Endometrium (tissue), 2 donors: ENCODE measurements around the gene CCM2L.

ENCODE experiments used
- FAIRE-seq: peaks from 2 replicates; lab custom pipeline; 2012; peaks lifted over from hg19 to GRCh38; lab: Jason Lieb, UNC
- donor health status: control.
- donor health status: control.

CCM2L gene

DNA sequence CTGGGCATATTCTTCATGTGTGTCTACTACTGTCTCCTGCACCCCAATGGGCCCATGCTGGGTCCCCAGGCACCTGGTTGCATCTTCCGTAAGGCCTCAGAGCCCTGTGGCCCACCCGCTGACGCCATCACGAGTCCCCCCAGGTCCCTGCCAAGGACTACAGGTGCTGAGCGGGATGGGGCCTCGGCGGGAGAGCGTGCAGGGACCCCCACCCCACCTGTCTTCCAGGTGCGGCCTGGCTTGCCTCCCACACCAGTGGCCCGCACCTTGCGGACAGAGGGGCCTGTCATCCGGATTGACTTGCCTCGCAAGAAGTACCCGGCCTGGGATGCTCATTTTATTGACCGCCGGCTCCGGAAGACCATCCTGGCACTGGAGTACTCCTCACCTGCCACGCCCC is 13.2 kb upstream of the CCM2L start:
- no peak for FAIRE-seq

GRCh38 chr20:31998246-31998645 is 12.0 kb upstream of the CCM2L start:
- no peak for FAIRE-seq

DNA sequence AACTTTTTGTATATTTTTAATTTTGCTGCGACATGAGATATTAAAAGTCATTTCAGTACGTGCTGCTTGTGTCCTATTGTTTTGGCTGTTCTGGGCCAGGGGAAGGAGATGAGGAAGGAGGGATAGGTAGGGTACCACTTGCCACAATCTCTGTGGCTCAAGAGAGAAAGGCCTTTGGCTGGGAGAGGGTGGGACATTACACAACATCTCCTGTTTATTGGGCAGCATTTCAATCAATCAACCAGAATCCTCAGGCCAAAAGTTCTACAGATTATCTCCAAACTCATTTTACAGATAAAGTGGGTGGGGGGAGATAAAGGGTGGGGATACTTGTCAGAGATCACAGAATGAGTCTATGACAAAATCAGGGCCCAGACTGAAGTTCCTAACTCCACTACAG is 6.9 kb upstream of the CCM2L start:
- FAIRE-seq = no peak

DNA sequence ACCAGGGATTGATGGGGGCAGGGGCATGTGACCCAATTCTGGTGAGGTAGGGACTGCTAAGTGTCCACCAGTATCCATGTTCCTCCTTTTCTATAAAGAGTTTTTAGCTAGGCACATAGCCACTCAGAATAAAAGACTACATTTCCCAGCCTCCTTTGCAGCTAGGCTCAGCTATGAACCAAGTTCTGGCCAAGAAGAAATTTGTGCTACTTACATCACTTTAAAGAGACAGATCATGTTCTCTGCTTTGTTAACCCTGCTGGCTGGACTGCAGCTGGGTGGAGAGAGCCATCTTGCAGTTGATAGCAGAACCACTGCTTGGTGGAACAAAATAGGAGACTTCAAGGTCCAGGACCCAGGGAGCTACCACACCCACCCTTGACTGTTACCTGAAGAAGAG is 5.3 kb upstream of the CCM2L start:
- no peak for FAIRE-seq

- FAIRE-seq = no peak
These were observed 4.2 kb upstream of the CCM2L start for GRCh38 chr20:32006053-32006452.

DNA sequence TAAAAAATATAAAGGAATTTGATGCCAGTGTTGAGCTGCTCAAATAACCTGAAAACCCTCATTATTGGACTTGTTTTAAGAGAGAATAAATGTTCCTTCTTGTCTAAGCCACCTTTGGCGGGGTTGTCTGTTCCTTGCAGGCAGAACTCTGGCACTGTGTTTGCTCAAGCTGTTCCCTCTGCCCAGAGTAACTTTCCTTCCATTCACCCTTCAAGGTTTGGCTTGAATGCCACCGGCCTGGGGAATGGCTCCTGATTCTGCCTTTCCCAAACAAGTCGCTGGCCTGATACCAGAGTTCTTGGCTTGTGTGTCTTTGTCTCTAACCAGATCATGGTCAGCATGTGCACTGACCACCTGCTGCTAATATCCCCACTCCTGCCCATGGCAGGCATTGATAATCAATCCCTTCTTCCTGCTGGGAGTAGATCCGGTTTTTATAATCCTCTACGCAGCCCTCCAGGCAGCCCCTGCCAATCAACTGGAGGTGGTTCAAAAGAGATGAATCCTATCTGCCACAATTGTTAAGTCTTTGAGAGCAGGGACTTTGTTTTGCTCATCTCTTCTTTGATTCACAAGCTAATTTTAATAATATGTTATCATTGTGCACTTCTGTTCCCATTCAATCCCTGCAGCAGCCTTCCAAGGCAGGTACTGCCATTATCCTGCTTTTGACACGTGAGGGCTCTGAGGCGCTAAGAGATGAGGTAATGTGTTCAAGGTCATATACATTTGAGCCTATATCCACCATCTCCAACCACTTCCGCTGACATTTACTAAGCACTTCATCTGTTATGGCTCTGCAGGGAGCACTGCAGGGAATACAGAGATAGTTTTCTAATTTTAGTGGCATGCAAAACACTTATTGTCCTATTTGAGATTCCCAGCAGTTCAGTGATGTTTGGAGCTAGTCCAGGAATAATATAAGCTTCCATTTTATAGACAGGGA is 3.1 kb upstream of the CCM2L start:
- no peak for FAIRE-seq

- no peak for FAIRE-seq
These were observed 2.2 kb upstream of the CCM2L start for GRCh38 chr20:32007787-32008616.

GRCh38 chr20:32009564-32009963 is 674 bp upstream of the CCM2L start:
- FAIRE-seq = no peak

GRCh38 chr20:32010666-32011065 is 428 bp downstream of the CCM2L start:
- FAIRE-seq = no peak

DNA sequence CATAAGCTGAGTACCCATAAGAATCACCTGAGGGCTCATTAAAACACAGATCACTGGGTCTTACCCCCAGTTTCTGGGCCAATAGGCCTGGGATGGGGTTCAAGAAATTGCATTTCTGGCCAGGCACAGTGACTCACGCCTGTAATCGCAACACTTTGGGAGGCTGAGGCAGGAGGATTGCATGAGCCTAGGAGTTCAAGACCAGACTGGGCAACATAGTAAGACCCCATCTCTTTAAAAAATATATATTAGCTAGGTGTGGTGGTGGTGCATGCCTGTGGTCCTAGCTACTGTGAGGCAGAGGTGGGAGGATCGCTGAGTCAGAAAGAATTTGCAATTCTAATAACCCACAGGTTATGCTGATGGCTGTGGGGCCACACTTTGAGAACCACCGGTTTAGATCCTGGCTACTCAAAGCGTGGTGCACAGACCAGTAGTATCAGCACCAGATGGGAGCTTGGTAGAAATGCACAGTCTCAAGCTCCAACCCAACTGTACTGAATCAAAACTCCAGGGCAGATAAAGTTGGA is 2.0 kb downstream of the CCM2L start:
- no peak for FAIRE-seq

- no peak for FAIRE-seq
These were observed 3.1 kb downstream of the CCM2L start for GRCh38 chr20:32013326-32013725.

GRCh38 chr20:32017711-32018251 is 7.5 kb downstream of the CCM2L start:
- FAIRE-seq = no peak

DNA sequence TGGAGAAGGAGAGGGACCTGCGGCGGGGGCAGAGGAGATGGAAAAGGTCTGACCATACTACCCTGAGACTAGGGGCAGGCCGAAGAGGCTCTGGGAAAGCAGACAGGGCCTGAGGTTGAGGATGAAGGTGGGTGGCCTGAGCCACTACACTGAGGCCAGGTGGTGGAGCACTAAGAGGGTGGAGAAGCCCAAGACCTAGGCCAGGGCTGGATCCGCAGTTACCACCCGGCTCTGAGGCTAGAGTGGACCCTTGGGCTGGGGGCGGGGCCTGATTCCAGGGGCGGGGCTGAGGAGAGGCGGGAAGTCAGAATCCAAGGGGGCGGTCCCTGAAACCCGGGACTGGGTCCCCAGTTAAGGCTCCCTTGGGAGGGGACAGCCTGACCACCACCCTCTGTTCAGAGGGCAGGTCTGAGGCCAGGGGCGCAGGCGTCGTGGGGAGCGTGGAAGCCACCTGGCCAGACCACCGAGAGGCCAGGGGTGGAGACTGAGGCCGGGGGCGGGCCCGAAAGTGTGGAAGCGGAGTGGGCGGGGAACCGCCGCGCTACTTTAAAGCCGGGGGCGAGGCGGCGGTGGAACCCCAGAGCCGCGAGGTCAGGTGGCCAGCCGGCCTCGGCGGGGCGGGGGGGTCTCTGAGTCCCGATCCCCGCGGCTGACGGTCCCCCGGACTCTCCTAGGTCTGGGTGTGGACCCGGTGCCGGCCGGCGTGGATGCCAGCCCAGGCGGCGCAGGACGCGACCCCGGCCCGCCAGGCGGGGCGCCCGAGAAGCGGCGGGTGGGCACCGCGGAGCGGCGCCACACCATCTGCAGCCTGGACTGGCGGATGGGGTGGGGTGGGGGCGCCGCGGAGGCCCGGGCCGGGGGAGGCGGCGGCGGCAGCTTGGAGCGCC is 8.3 kb downstream of the CCM2L start:
- no peak for FAIRE-seq

GRCh38 chr20:32019156-32019510 is 8.9 kb downstream of the CCM2L start:
- FAIRE-seq = no peak

DNA sequence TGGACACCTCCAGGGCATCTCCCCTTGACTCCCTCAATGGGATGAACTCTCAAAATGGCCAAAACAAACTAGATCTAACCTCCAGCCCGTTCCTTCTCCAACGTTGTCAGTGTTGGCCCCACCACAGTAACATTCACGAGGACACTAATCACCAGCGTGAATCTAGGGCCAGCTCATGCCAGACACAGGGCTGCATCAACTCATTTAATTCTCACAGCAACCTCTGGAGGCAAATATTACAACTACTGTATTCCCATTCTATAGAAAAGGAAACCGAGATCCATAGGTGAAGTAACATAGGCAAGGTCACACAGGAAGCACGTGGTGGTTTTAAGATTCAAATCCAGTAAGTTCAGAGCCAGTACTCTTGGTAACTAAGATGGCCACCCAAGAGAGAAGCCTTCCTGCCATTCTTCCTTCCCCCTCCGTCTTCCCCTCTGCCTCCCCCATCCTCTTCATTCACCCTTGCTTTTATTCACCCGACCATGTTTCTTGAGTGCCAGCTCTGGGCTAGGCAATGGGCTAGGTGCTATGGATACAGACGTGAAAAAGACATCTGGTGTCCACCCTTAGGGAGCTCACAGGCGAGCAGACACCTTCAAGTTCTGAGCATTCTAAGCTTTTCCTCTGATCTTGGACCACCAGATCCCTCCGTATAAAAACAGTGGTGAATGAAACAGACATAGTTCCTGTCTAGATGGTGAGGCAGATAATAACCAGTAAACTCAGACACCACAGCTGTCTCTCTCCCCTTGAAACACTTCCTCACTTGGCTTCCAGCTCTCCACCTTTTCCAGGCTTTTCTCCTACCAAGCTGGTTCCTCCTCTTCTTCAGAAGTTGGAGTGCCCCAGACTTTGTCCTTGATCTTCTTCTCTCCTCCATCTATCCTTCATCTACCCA is 9.6 kb downstream of the CCM2L start:
- no peak for FAIRE-seq

DNA sequence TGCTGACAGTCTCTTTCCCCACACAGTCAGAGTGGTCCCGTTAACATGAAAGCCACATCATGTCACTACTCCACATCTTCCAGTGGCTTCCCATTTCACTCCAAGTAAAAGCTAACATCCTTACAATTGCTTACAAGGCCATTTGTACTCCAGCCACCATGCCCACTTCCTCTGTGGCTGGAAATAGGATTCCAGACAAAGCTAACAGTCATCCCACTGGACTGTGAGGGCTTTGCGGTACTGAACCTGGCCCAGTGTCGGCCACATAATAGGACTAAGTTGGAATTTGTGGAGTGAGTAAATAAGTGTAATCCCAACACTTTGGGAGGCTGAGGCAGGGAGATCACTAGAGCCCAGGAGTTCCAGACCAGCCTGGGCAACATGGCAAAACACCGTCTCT is 10.9 kb downstream of the CCM2L start:
- FAIRE-seq = no peak

DNA sequence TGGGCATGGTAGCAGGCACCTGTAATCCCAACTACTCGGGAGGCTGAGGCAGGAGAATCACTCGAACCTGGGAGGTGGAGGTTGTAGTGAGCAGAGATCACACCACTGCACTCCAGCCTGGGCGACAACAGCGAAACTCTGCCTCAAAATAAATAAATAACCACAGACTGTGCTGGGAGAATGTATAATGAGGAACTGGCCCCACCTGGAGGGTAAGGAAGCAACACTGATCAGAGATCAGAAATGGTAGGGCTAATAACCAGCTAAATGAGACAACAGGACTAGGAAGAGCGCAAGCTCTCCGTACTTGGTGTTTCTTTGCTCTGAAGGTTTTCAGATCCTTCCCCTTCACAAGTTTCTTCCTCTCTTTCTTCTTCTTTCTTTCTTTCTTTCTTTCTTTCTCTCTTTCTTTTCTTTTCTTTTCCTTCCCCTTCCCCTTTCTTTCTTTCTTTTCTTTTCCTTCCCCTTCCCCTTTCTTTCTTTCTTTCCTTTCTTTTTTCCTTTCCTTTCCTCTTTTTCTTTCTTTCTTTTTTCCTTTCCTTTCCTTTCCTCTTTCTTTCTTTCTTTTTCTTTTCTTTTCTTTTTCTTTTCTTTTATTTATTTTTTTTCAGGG is 14.6 kb downstream of the CCM2L start:
- FAIRE-seq = no peak

- FAIRE-seq = no peak
These were observed 17.4 kb downstream of the CCM2L start for GRCh38 chr20:32027643-32028042.

- no peak for FAIRE-seq
These were observed 18.6 kb downstream of the CCM2L start for GRCh38 chr20:32028647-32029372.

GRCh38 chr20:32029561-32029960 is 19.3 kb downstream of the CCM2L start:
- no peak for FAIRE-seq
